HG03045 (cell line): ENCODE data around the gene TCF4.

ENCODE experiments used
- ATAC-seq: cut with Tn5 transposase; IDR thresholded peaks from one replicate; pipeline ENCODE4 v1.9.1; 2021; ENCODE audit warnings: mild to moderate bottlenecking, moderate library complexity; ENCODE audit not compliant: unreplicated experiment

TCF4 gene

DNA sequence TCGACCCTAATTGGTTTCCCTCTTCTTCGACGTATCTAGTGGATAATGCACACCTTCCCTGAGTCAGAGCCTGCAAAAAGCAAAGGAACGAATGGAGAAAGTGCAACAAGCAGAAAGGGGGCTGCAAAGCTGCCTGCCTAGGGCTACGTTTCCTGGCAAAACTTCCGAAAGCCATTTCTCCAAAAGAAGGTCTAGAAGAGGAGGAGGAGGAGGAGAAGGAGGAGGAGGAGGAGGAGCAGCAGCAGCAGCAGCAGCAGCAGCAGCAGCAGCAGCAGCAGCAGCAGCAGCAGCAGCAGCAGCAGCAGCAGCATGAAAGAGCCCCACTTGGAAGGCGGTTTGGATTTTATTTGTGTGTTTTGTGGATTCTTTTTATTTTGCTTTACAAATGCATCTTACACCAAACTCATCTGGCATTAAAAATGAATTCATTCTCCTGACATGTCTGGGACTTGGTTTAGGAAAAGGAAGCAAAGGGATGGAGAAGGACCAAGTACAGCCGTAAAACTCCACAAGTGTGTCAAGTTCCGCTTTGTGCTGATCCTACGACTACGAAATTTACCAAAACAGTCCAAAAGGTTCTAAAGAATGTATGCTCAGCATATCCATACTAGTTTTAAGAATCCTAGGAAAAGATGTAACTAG is 2.0 kb downstream of the TCF4 start:
- ATAC-seq, result no peak

DNA sequence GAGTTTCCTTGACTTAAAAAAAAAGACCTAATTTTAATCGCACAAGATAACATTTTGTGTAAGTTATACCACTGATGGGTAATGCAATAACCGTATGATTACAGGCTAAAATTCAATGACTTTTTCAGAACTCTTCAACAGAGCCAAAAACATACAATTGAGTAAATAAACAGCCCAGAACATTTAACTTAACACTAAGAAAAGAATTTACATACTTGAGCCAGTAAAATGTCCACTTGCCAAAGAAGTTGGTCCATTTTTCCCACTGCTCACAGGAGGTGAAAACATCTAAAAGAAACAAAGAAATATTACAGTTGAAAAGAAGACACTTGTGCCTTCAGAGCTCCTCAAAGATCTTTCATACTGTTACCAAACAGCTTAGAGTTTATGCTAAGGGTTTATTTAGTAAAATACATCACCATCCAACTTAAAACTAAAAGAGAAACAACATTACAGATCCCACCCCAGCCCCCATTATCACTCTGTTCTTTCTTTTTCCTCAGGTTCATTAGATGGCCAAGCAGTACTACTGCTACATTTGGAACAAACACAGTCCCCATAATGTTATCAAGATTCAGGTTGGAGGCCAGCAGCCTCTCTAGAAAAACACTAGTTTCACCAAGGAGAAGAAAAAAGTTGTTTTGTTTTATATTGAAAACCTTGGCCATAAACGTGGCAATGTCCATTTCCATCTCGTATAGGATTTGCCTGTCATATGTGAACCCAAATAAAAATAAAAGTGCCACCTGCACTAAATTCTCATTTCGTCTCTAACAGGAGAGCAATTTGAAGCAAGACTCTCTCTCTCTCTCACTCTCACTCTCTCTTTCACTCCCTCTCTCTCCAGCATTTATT is 2.7 kb downstream of the TCF4 start:
- ATAC-seq, result no peak

DNA sequence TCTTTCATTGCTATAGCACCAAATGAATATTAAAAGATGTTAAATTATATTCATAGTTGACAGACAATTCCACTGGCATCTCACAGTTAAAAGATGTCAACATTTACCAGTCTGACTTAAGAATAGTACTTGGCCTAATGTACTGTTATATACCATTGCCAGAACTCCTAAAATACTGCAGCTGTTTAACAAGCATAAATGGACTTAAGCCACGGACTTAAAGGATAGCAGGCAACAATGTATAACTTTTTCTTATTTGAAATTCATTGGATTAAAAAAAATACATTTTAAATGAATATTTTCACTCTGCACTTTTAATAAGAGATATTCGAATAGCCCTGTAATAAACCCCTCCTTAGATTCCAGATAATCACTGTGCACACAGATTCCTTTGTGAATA is 3.8 kb downstream of the TCF4 start:
- ATAC-seq, result no peak

DNA sequence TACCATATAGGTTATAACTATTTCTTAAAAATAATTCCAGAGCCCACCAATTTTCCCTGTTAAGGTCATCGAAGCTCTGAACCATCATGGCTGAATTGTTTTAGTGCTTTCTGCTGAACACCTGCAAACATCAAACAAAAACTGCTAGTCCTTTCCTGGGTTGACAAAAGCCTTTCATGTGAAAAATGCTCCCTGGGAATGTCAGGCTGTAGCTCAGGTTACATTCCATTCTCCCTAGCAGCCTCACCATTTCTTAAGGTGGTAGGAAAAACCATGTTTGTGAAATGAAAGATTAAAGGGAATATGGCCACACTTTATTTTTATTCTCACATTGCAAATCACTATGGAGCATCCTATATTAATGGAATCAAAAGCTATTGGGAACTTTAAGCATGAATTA is 5.7 kb downstream of the TCF4 start:
- no peak for ATAC-seq

DNA sequence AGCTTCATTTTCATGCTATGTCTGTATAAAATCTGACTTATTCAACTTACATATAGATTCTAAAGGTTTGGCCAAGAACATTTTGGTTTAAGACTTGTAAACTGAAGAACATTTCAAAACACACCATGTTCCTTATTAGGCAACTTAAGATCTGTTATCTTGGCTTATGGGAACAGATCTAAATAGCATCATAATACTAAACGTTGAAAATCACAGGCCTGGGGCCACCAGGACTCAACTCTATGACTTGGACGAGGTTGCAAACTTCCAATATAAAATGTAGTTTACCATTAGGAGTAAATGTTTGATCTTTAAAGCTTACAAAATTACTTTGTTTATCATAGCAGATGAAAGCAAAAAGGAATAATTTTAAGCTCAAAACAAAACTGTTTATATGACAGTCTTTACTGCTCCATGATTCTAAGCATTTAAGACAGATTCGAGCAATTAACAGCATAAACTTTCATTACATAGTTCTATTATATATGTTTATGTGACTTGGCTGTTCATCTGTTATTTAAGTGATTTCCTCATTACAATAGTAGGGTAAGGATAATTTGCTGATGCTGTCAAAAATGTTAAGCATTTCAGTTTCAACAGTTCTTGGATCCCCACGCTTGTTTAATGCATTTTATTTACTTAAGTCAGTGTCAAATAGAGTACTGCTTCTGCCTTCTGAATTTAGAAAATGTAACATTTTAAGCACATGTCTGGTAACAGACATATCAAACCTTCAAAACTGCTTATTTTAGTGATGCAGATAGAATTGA is 8.3 kb downstream of the TCF4 start:
- no peak for ATAC-seq

DNA sequence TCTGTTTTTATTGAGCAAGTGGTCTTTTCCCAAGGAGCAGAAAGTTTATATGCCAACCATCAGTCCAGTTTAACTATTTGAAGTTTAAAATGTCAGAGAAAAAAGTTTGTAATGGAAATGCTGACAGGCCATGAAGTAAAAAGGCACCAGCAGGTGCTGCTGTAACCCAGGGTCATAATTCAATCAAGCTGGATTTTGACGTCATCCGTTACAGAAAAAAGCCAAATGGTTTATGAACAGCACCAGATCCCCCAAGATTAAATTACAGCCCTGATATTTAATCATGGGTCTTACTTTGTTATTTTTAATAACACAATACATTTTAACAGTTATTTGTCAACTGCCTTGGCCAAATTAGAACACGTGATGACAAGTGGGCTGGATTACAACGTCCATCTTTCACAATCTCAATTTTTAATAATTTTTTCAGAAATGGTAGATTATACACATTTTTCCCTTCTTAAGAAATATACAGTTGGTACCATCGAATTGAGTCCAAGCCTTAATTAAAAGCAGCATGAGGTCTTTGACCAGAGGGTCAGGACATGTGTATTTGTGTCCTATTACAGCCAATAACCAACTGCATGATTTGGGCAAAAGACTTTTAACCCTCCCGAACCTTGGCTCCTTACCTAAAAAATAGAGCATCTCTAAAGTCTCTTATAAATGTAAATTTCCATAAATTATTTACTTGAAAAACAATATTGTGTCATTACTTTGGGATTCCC is 10.0 kb downstream of the TCF4 start:
- no peak for ATAC-seq

DNA sequence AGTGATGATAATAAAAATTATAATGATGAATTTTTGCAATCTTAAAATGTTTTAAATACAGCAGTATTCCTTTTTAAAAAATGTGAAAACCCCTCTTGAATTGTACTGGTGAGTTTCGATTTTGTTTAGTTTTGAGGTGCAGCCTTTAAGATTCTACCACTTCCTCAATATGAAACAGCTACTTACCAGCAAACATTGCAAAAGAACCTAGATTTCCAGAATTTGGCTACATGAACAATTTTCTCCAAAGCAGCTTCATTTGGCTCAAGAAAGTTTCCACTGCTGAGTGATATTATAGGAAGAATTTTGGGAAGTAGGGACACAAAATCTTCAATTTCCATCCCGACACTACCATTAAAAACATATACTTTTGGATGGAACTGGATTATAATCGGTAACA is 12.0 kb downstream of the TCF4 start:
- no peak for ATAC-seq

DNA sequence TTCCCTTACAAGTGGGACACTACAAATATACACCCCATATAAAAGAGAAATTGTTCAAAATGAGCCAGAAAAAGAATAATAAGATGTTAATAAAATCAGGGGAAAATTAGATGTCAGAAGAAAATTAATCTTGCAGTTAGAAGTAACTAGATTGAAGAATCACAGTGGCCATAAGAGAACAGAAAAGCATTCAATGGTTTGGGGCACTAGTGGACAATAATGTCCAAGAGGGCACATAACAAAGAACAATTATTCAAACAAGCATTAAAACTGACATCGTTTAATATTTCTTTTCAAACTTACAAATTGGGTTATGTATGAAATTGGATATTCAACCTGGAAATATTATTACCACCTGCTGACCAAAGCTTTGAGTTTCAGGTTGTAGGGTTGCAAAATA is 12.9 kb downstream of the TCF4 start:
- ATAC-seq, result no peak

DNA sequence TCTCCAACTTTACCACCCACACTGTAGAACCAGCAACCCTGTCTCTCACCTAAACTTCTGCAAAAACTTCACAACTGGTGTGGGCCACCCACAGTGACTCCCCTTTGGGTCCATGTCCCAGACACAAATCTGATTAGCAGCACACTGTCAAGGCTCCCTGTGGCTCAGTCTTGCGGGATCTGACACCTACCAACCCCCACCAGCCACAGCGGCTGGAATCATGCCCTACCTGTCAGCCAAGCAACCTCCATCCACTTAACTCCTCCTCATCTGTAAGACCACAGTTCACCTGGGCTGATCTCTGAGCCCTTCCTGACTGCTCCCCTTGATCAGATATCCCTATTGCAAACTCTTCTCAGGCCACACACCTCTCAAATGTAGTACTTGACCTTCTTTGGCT is 14.6 kb downstream of the TCF4 start:
- ATAC-seq, result no peak

DNA sequence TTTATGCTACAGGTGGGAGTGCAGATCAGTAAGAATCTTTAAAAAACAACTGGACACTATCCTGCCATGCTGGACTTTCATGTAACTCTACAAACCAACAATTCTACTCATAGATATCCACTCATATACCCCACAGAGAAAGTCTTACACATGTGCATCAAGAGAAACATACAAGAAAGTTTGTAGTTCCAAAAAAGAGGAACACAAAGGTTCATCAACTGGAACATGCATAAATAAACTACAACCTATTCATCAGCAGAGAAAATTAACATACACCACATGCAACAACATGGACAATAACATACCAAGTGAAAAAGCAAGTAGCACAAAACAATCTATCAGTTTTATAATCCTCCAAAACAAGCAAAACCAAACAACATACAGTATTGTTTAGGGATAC is 17.0 kb downstream of the TCF4 start:
- no peak for ATAC-seq

DNA sequence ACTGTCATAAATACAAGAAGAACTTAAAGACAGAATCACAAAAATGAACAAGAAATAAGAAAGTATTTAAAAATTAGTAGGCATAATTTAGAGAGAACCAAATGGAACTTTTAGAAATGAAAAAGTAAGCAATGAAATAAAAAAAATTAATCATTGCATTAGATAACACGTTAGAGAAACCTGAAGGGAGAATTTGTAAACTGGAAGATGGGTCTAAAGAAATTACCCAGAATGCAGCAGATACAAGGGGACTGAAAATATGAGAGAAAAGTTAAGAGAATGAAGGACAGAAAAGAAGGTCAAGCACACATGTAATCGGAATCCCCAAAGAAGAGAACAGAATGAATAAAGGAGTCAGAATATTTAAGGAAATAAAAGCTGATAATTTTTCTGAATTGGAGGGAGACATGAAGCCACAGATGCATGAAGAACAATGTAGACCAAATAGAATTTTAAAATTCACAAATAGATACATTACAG is 21.5 kb downstream of the TCF4 start:
- no peak for ATAC-seq

DNA sequence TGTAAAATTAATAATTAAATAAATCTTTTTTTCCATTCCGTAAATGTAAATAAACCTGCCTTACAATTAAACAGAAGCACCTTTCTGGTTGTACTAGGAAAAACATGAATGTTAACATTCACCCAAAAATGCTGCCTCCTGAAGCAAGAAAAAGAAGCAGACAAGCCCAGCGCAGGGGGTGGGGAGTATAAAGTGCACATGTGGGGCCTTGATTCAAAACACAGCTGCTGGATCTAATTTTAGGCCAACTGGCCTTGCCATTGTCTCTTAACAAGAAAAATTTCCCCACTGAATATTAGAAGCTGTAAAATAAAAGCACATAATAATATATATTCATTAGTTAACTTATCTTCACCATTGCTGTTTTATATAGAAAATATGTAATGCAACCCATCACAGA is 28.3 kb downstream of the TCF4 start:
- no peak for ATAC-seq

DNA sequence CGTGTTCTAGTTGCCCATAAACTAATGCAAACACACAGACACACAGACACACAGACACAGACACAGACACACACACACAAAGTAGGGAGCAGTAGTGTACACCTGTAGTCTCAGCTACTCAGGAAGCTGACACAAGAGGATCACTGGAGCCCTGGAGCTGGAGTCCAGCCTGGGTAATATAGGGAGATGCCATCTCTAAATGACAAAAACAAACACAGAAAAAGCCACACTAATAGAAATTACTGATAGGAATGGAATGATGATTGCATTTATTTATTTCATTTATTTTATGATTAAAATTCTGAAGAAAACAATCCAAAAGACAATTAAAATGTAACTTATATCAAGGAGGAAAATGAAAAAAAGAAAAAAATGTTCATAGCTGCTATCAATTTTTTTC is 30.8 kb downstream of the TCF4 start:
- no peak for ATAC-seq

DNA sequence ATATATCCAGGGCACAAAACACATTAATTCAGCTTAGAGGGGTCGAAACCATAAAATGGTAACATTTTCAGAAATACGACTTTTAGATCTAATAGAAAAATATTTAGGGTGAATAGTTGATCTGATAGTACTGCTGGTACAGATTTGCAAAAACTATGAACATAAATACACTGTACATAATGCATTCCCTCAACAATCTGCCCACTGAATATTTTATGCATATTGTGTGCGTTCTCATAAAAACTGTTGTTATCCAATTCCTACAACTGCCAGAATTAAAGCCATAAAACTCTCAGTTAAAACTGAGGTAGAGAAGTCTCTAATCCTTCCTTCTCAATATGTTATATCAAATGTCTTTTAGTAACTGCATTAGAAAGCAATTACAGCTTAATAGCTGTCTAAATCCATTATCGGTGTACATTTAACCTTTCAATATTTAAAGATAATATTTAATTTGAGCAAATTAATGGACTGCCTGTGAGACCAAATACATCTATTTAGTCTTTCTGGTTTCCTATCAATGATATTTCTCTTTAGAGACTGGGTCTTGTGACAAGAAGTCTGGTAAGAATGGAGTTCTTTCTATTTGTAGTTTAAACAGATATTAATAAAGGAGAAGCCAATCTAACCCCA is 32.5 kb downstream of the TCF4 start:
- no peak for ATAC-seq

DNA sequence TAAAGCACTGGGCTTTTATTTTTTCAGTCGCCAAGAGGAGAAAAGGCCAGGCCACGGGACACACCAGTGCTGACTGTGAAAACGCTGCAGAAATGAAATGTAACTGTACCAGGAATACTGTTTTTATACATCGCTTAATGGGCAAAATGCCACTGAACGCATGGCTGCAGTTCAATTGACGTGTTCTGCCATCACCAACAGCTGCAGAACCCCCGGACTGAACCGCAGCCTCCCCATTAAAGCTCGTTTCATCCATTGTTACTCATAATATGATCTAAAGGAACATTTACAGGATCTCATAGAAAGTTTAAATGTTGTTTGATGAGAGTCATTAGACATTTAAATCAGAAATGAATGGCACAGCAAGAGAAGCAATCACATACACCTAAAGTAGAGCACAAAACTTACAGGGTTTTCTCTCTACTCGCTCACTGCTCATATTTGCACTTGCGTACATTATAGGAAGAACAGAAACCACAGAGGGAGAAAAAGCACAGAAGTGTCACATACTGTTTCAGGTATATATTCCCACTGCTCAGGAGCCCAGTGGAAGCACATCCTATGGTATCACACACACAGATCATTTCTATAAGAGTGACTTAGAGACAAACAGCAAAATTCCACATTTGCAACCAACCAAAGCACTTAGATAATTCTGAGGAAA is 35.3 kb downstream of the TCF4 start:
- ATAC-seq, result no peak

DNA sequence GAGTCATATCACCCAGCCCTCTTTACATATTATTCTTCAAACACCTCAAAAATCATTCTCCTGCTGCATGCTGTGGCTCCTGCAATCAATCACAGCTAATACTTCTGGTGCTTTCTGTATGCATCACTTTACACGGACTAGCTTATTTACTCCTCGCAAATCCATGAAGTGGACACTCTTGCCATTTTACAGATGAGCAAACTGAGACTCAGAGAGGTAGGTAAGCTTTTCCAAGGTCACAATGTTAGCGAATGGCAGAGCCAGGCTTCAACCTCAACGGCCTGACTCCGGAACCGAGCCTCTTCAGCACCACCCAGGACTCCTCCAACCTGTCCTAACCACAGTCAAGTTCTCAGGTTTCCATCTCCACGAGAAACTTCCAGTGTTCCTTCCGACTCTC is 36.8 kb downstream of the TCF4 start:
- no peak for ATAC-seq

DNA sequence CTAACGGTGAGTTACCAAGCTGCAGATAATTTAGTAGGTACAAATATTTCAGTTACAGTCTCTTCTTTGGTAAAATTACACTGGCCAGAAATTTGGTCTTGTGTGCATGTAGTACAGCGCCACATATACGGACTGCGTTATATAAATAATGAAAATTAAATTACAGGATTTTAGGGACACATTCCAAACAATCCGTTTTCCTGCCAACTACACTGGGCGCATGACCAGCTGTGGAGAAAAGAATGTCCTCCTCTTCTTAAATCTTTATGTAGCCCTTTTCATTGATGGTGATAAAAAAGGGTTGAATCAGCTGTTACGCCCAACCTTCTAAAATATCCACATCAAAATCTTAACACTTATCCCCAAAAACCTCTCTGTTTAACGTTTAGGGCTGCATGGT is 37.5 kb downstream of the TCF4 start:
- no peak for ATAC-seq

DNA sequence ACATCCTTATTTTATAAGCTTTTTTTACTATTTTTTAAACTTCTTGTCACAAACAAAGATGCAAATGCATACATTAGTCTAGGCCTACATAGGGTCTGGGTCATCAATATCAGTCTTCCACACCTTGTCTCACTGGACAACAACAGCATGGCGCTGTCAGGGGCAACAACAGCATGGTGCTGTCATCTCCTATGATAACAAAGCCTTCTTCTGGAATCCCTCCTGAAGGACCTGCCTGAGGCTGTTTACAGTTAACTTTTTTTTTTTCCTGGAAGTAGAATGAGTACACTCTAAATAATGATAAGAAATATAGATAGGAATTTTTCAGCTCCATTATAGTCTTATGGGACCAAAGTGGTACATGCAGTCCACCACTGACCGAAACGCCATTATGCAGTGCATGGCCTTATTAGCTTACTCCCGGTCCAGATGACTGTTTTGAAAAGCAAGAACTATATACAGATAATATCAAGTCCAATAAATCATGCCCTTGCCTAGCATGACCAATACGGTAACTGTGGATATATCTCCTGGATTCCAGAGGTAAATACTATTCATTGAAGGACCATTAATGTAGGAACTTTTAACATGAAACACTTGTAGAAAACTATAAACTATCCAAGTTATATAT is 38.4 kb downstream of the TCF4 start:
- no peak for ATAC-seq

DNA sequence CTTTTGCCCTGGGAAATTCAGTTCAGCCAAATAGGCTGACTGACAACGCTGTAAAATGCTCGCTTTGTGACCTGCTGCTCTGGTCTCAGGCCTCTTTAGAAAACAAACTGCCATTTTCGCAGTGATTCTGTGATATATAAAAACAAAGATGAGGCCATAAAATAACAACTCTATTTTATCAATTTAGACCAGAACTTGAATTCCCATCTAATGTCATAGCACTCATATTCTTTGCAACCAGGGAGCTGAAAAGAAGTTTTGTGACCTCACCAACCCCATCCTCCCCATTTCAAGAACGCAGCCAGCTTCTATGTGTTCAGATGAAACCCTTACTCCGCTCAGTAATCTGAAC is 40.3 kb downstream of the TCF4 start:
- ATAC-seq, result no peak
